ENCODE measurements around the gene MXD4. TPM values are rescaled to one million over a fixed set of nuclear protein-coding genes. Genes with fewer than 3 reads are reported as not detected.

MXD4 gene
- total and polyA plus RNA-seq, 2 experiments from 2014 or later, result 6.9 to 19.9 TPM

GRCh38 chr4:2267841-2268240 is 5.9 kb upstream of the MXD4 start:
- H3F3A ChIP-seq (replicated peaks; ENCODE audit: low read depth), result no peaks in the 10 kb centered on the region
- Mint-ChIP-seq H3K27ac (no peak overlapping the region), H3K4me3 (no peak overlapping the region), H3K27me3 (ENCODE audit: insufficient read depth, low read depth, poor library complexity) (peaks cover 6% of the 10 kb centered on the region), H3K4me1 (peaks cover 24% of the 10 kb centered on the region), H3K9me3 (no peaks in the 10 kb centered on the region), H3K36me3 (ENCODE audit: low read depth) (no peaks in the 10 kb centered on the region; the same call in 2 of the 3 replicates)
- H3K27me3 ChIP-seq (ENCODE audit: insufficient read depth), result 0 out of 2 replicates have a peak, but pooled peaks cover 4% of the 10 kb centered on the region
- H3K36me3 ChIP-seq (ENCODE audit: insufficient read depth), result no peaks in the 10 kb centered on the region
- no peak overlapping the region for H3K27ac ChIP-seq (ENCODE audit: low read depth)
- H2AFZ ChIP-seq, result no peak overlapping the region
- H3K4me2 ChIP-seq, result no peak overlapping the region
- H3K4me3 ChIP-seq, result no peak overlapping the region
- no peaks in the 10 kb centered on the region for H3K9me2 ChIP-seq (ENCODE audit: insufficient read depth)
- ATAC-seq (no peak), DNase-seq (ENCODE audit: low spot score) (no peak)
- peaks cover 9% of the 10 kb centered on the region for H3K4me1 ChIP-seq (ENCODE audit: insufficient read depth)
- H4K20me1 ChIP-seq (replicated peaks; ENCODE audit: insufficient read depth), result no peaks in the 10 kb centered on the region
- TF ChIP-seq ZNF331 (CRISPR knock-in tag; IDR thresholded peaks at IDR 0.05; ENCODE audit: low read depth) (no peak), ETS1 (IDR thresholded peaks at IDR 0.05) (no peak), EZH2 (IDR thresholded peaks at IDR 0.05; ENCODE audit: low read depth, unreplicated experiment) (no peak), ZNF114 (CRISPR knock-in tag; IDR thresholded peaks at IDR 0.05) (no peak)
- H3K79me2 ChIP-seq (replicated peaks; ENCODE audit: insufficient read depth), result no peaks in the 10 kb centered on the region

GRCh38 chr4:2267320-2267811 is 5.5 kb upstream of the MXD4 start:
- ATAC-seq (no peak), DNase-seq (ENCODE audit: low spot score) (no peak)
- H3K4me3 ChIP-seq, result no peak overlapping the region
- H3F3A ChIP-seq (replicated peaks; ENCODE audit: low read depth), result no peaks in the 10 kb centered on the region
- no peaks in the 10 kb centered on the region for H3K36me3 ChIP-seq (ENCODE audit: insufficient read depth)
- H3K4me3 Mint-ChIP-seq, result no peak overlapping the region
- no peak overlapping the region for H3K27ac ChIP-seq (ENCODE audit: low read depth)
- H4K20me1 ChIP-seq (replicated peaks; ENCODE audit: insufficient read depth), result no peaks in the 10 kb centered on the region
- H3K27me3 Mint-ChIP-seq (ENCODE audit: insufficient read depth, low read depth, poor library complexity), result peaks cover 5% of the 10 kb centered on the region
- no peak overlapping the region for H3K27ac Mint-ChIP-seq
- peaks cover 9% of the 10 kb centered on the region for H3K4me1 ChIP-seq (ENCODE audit: insufficient read depth)
- 0 out of 2 replicates have a peak, but pooled peaks cover 4% of the 10 kb centered on the region for H3K27me3 ChIP-seq (ENCODE audit: insufficient read depth)
- no peaks in the 10 kb centered on the region for H3K79me2 ChIP-seq (replicated peaks; ENCODE audit: insufficient read depth)
- no peak overlapping the region for H2AFZ ChIP-seq
- no peaks in the 10 kb centered on the region; the same call in 2 of the 3 replicates for H3K36me3 Mint-ChIP-seq (ENCODE audit: low read depth)
- H3K9me3 Mint-ChIP-seq, result no peaks in the 10 kb centered on the region
- peaks cover 24% of the 10 kb centered on the region for H3K4me1 Mint-ChIP-seq
- no peaks in the 10 kb centered on the region for H3K9me2 ChIP-seq (ENCODE audit: insufficient read depth)
- H3K4me2 ChIP-seq, result no peak overlapping the region
- TF ChIP-seq POLR2AphosphoS5 (IDR thresholded peaks at IDR 0.05; ENCODE audit: low read depth) (no peak), REST (IDR thresholded peaks at IDR 0.05; ENCODE audit: unreplicated experiment) (no peak), ZNF462 (CRISPR knock-in tag; IDR thresholded peaks at IDR 0.05) (no peak), STAT1 (IDR thresholded peaks at IDR 0.05; ENCODE audit: unreplicated experiment) (no peak), CREB1 (CRISPR knock-in tag; IDR thresholded peaks at IDR 0.05; ENCODE audit: low read depth) (no peak), ZNF331 (CRISPR knock-in tag; IDR thresholded peaks at IDR 0.05; ENCODE audit: low read depth) (no peak), EZH2 (IDR thresholded peaks at IDR 0.05; ENCODE audit: low read depth, unreplicated experiment) (no peak), ETS1 (IDR thresholded peaks at IDR 0.05) (no peak), ZNF114 (CRISPR knock-in tag; IDR thresholded peaks at IDR 0.05) (no peak)
